ENCODE data around the gene UNC5A.

The UNC5A gene

DNA sequence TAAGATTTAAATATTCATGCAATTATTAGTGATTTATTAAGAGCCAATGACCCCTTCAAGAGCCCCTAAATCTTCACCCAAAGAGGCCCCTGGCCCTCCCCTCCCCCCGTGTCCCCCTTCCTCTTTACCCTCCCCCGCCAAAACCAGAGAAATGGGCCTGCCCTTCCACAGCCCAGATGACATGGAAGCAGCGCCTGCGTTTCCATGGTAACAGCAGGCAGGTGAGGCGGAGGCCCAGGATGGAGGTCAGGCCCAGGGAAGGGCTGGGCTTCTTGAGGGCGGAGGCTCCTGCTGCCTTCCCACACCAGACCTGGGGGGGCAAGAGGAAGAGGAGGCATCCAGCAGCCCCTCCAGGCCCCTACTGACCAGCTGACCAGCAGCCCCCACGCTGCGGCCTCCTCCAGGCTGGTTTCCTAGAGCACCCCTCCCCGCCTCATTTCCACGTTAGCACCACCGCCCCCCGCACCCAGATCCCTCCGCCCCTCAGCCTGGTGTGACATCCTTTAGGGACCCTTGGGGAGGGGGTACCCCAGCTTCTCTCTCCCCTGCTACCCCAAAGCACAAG lies 37.4 kb downstream of the UNC5A start:
- ChIA-PET CTCF (no interaction called here), POLR2A (no interaction called here)
- 91% methylated on average over 6 of the region's 13 CpGs for WGBS (ENCODE audit: insufficient coverage)
- Histone ChIP-seq H3K4me1 (ENCODE audit: control extremely low read depth in 1 of 4, control insufficient read depth in 4 of 4, insufficient read depth in 4 of 4, low read length in 3 of 4) (no peaks in the 10 kb centered on the region), H3K4me3 (ENCODE audit: control insufficient read depth in 1 of 7, extremely low read depth in 1 of 7, insufficient read depth in 4 of 7, low read depth in 2 of 7, low read length in 6 of 7) (no peak overlapping the region), H3K9me3 (ENCODE audit: control extremely low read depth in 1 of 5, control insufficient read depth in 4 of 5, insufficient read depth in 2 of 5, low read depth in 1 of 5, low read length in 4 of 5) (no peaks in the 10 kb centered on the region), H3K36me3 (ENCODE audit: control insufficient read depth in 4 of 4, insufficient read depth in 4 of 4, low read length in 3 of 4) (no peaks in the 10 kb centered on the region), H3K27ac (ENCODE audit: insufficient read depth in 1 of 2, low read depth in 1 of 2, low read length in 2 of 2, poor library complexity in 1 of 2, severe bottlenecking in 2 of 2) (no peak overlapping the region), H3K27me3 (replicated peaks in 2 of 5; ENCODE audit: control insufficient read depth in 4 of 5, insufficient read depth in 5 of 5, low read length in 4 of 5) (peaks cover 0 to 66% (median 9%) of the 10 kb centered on the region in 5 experiments)
- DNase-seq = no peak

DNA sequence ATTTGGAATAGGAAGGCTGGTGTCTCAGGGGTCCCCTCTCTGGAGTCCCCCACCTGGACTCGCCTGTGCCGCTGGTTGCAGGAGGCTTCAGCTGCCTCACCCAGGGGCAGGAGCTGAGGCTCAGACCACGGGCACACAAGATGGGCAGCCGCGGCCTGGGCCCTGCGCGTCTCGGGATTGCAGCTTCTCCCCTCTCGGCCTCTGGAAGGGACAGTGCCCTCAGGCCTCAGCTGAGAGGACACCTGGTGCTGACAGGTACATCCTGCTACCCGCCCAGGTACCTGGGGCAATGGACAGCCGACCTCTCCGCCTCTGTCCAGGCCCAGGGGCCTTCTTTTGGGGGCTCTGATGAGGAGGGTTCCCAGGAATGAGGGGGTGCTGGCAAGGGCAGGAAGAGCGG lies 38.3 kb downstream of the UNC5A start:
- ChIA-PET POLR2A (no interaction called here), CTCF (no interaction called here)
- Histone ChIP-seq H3K27ac (ENCODE audit: insufficient read depth in 1 of 2, low read depth in 1 of 2, low read length in 2 of 2, poor library complexity in 1 of 2, severe bottlenecking in 2 of 2) (no peak overlapping the region), H3K4me3 (ENCODE audit: control insufficient read depth in 1 of 7, extremely low read depth in 1 of 7, insufficient read depth in 4 of 7, low read depth in 2 of 7, low read length in 6 of 7) (no peak overlapping the region), H3K4me1 (ENCODE audit: control extremely low read depth in 1 of 4, control insufficient read depth in 4 of 4, insufficient read depth in 4 of 4, low read length in 3 of 4) (no peaks in the 10 kb centered on the region), H3K36me3 (ENCODE audit: control insufficient read depth in 4 of 4, insufficient read depth in 4 of 4, low read length in 3 of 4) (no peaks in the 10 kb centered on the region), H3K9me3 (ENCODE audit: control extremely low read depth in 1 of 5, control insufficient read depth in 4 of 5, insufficient read depth in 2 of 5, low read depth in 1 of 5, low read length in 4 of 5) (no peaks in the 10 kb centered on the region), H3K27me3 (replicated peaks in 2 of 5; ENCODE audit: control insufficient read depth in 4 of 5, insufficient read depth in 5 of 5, low read length in 4 of 5) (peaks cover 0 to 64% (median 9%) of the 10 kb centered on the region in 5 experiments)
- 82% methylated on average over 12 of the region's 13 CpGs for WGBS (ENCODE audit: insufficient coverage)
- DNase-seq = no peak

DNA sequence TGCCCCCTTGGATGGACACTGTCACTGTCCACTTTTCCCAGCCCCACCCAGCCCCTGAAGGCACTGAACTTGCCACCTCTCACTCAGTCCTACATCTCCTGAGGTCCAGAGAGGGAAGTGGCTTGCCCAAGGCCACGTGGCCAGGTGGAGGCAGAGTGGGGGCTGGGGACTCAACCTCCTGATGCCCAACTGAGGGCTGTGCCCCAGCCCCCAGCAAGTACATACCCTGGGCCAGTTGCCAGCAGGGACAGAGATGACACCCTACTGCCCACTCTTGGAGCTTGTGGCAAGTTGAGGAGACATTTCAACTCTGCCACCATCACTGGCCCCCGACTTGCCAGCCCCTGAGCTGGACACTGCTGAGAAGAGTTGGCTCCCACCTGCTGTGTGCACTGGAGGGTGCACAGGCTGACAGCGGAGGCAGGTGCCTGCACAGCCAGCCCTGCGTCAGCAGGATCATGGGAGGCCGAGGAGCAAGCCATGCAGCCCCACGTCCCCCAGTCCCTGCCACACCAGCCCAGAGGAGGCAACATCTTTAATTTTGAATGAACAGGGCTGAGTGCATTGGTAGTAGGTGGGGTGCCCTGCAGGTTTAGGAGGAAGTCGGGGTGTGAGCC lies 39.4 kb downstream of the UNC5A start:
- Histone ChIP-seq H3K4me1 (ENCODE audit: control extremely low read depth in 1 of 4, control insufficient read depth in 4 of 4, insufficient read depth in 4 of 4, low read length in 3 of 4) (no peaks in the 10 kb centered on the region), H3K36me3 (ENCODE audit: control insufficient read depth in 4 of 4, insufficient read depth in 4 of 4, low read length in 3 of 4) (no peaks in the 10 kb centered on the region), H3K4me3 (ENCODE audit: control insufficient read depth in 1 of 7, extremely low read depth in 1 of 7, insufficient read depth in 4 of 7, low read depth in 2 of 7, low read length in 6 of 7) (no peak overlapping the region), H3K27ac (ENCODE audit: insufficient read depth in 1 of 2, low read depth in 1 of 2, low read length in 2 of 2, poor library complexity in 1 of 2, severe bottlenecking in 2 of 2) (no peak overlapping the region), H3K9me3 (ENCODE audit: control extremely low read depth in 1 of 5, control insufficient read depth in 4 of 5, insufficient read depth in 2 of 5, low read depth in 1 of 5, low read length in 4 of 5) (no peaks in the 10 kb centered on the region), H3K27me3 (replicated peaks in 2 of 5; ENCODE audit: control insufficient read depth in 4 of 5, insufficient read depth in 5 of 5, low read length in 4 of 5) (peaks cover 0 to 59% (median 9%) of the 10 kb centered on the region in 5 experiments)
- no peak for DNase-seq
- POLR2A ChIA-PET = no interaction called here
- WGBS (ENCODE audit: insufficient coverage) = 75% methylated on average over 4 of the region's 7 CpGs
- CTCF ChIA-PET = no interaction called here

DNA sequence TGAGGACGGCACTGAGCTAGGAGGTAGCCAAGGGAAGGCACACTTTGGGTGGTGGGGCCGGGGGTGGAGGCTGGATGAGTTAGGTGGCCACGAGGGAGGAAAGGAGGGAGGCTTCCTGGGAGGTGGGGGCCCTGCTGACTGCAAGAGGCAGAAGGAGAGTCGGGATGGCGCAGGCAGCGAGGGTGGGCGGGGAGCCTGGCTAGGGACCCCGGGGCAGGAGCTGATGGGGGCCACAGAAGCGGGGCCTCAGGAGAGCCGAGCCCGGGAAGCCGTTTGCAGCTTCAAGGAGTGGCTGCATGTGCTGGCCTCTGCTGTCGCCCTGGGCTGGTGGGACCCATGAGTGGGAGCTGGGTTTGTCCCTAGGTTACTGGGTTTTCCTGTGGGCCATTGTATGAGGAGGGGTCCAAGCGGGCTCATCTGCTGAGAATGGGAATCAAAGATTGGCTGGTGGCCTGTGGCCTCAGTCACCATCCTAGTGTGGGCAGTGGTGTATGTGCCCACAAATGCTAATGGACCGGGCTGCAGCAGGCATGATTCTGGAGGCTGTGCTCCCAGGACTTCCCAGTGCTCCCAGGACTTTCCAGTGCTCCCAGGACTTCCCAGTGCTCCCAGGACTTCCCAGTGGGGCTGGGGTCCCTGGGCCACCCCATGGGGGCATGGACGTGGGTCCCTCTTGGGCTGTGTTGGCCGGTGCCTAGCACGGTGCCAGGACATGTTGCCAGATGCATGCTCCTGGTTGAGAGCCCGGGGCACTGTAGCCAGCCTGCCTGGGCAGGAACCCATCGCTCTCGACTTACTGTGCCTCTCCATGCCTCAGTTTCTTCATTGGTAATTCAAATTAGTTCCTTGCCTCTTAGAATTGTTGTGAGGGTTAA lies 40.2 kb downstream of the UNC5A start:
- DNase-seq = no peak
- no peak overlapping the region for H3K27ac ChIP-seq (ENCODE audit: insufficient read depth in 1 of 2, low read depth in 1 of 2, low read length in 2 of 2, poor library complexity in 1 of 2, severe bottlenecking in 2 of 2)
- ChIA-PET POLR2A (no interaction called here), CTCF (no interaction called here)
- H3K9me3 ChIP-seq (ENCODE audit: control extremely low read depth in 1 of 5, control insufficient read depth in 4 of 5, insufficient read depth in 2 of 5, low read depth in 1 of 5, low read length in 4 of 5) = no peaks in the 10 kb centered on the region
- H3K36me3 ChIP-seq (ENCODE audit: control insufficient read depth in 4 of 4, insufficient read depth in 4 of 4, low read length in 3 of 4) = no peaks in the 10 kb centered on the region
- 87% methylated on average over 21 of the region's 21 CpGs for WGBS (ENCODE audit: insufficient coverage)
- H3K4me3 ChIP-seq (ENCODE audit: control insufficient read depth in 1 of 7, extremely low read depth in 1 of 7, insufficient read depth in 4 of 7, low read depth in 2 of 7, low read length in 6 of 7) = no peak overlapping the region
- peaks cover 0 to 53% (median 9%) of the 10 kb centered on the region in 5 experiments for H3K27me3 ChIP-seq (replicated peaks in 2 of 5; ENCODE audit: control insufficient read depth in 4 of 5, insufficient read depth in 5 of 5, low read length in 4 of 5)
- no peaks in the 10 kb centered on the region for H3K4me1 ChIP-seq (ENCODE audit: control extremely low read depth in 1 of 4, control insufficient read depth in 4 of 4, insufficient read depth in 4 of 4, low read length in 3 of 4)

DNA sequence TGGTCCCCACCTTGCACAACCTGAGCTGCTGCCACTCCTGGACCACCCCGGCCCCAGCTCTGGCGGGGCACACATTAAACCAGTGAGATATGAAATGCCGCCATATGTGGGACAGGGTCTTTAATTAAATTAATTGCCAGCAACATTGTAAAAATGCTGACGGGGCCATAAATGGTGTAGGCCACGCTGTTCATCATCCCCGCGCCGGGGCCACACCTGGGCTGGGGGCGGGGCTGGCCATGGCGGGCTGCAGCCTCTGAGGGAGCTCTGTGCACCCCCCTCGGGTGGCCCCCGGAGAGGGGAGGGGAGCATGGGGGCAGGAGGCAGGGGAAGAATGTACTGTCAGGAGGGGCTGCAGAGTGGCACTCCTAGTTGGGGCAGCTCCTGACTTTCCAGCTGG lies 41.0 kb downstream of the UNC5A start:
- H3K27me3 ChIP-seq (replicated peaks in 2 of 5; ENCODE audit: control insufficient read depth in 4 of 5, insufficient read depth in 5 of 5, low read length in 4 of 5) = peaks cover 0 to 46% (median 5%) of the 10 kb centered on the region in 5 experiments
- no peak for DNase-seq
- H3K27ac ChIP-seq (ENCODE audit: insufficient read depth in 1 of 2, low read depth in 1 of 2, low read length in 2 of 2, poor library complexity in 1 of 2, severe bottlenecking in 2 of 2) = no peak overlapping the region
- no peaks in the 10 kb centered on the region for H3K36me3 ChIP-seq (ENCODE audit: control insufficient read depth in 4 of 4, insufficient read depth in 4 of 4, low read length in 3 of 4)
- CTCF ChIA-PET = interaction anchor here (1.4 kb wide), 2 partner anchors 9 to 19 kb away, joined by 3 read pairs; no protein-coding TSS in a partner anchor
- no peaks in the 10 kb centered on the region for H3K4me1 ChIP-seq (ENCODE audit: control extremely low read depth in 1 of 4, control insufficient read depth in 4 of 4, insufficient read depth in 4 of 4, low read length in 3 of 4)
- H3K4me3 ChIP-seq (ENCODE audit: control insufficient read depth in 1 of 7, extremely low read depth in 1 of 7, insufficient read depth in 4 of 7, low read depth in 2 of 7, low read length in 6 of 7) = no peak overlapping the region
- WGBS (ENCODE audit: insufficient coverage) = 87% methylated on average over 10 of the region's 12 CpGs
- POLR2A ChIA-PET = no interaction called here
- no peaks in the 10 kb centered on the region for H3K9me3 ChIP-seq (ENCODE audit: control extremely low read depth in 1 of 5, control insufficient read depth in 4 of 5, insufficient read depth in 2 of 5, low read depth in 1 of 5, low read length in 4 of 5)

DNA sequence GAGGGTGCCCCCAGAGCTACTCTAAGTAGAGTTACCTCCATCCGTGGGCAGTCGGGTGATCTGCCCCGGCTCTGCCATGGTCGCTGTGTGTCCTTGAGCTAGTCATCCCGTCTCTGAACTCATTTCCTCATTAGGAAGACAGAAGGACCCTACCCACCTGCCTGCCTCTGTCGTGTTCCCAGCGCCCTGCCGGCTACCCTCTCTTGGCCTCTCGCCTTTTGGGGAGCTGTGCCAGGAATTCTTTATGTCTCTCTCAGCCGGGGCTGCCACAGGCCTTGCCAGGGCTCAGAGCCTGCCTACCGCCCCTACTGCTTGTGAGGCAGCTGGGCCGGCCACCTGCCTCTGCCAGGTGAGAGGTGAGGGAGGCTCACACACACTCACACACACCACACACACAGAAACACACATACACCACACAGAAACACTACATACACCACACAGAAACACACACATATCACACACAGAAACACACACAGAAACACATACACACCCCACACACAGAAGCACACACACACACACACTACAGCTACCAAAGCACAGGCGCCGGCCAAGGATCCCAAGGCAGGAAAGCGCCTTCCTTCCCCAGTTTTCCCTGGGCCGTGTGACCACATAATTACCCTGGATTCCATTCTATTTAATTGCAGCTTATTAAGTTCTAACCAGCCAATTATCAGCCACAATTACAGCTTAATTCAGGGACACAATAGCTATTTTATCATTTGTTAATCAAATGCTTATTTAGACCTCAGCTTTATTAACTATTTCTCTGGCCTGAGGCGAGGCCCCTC lies 41.7 kb downstream of the UNC5A start:
- Histone ChIP-seq H3K27me3 (replicated peaks in 2 of 5; ENCODE audit: control insufficient read depth in 4 of 5, insufficient read depth in 5 of 5, low read length in 4 of 5) (peaks cover 0 to 44% (median 4%) of the 10 kb centered on the region in 5 experiments), H3K36me3 (ENCODE audit: control insufficient read depth in 4 of 4, insufficient read depth in 4 of 4, low read length in 3 of 4) (no peaks in the 10 kb centered on the region), H3K9me3 (ENCODE audit: control extremely low read depth in 1 of 5, control insufficient read depth in 4 of 5, insufficient read depth in 2 of 5, low read depth in 1 of 5, low read length in 4 of 5) (no peaks in the 10 kb centered on the region), H3K4me3 (ENCODE audit: control insufficient read depth in 1 of 7, extremely low read depth in 1 of 7, insufficient read depth in 4 of 7, low read depth in 2 of 7, low read length in 6 of 7) (no peak overlapping the region), H3K4me1 (ENCODE audit: control extremely low read depth in 1 of 4, control insufficient read depth in 4 of 4, insufficient read depth in 4 of 4, low read length in 3 of 4) (no peaks in the 10 kb centered on the region), H3K27ac (ENCODE audit: insufficient read depth in 1 of 2, low read depth in 1 of 2, low read length in 2 of 2, poor library complexity in 1 of 2, severe bottlenecking in 2 of 2) (no peak overlapping the region)
- no peak for DNase-seq
- POLR2A ChIA-PET = no interaction called here
- 81% methylated on average over 12 of the region's 17 CpGs for WGBS (ENCODE audit: insufficient coverage)
- CTCF ChIA-PET = interaction anchor here (1.1 to 1.4 kb wide), 3 partner anchors 9 to 20 kb away, joined by 3 to 4 read pairs (median 3); no protein-coding TSS in a partner anchor
